Anterior cingulate cortex (tissue), 58 donors: ENCODE measurements around the gene ZWILCH.
"Not testable (repeated sequence)": the region's sequence is repeated elsewhere in the genome, so short reads cannot be mapped to it uniquely, and the experiment has no call there.

Source experiments
- DNase-seq, 58 donors: peaks; one replicate each; lab custom pipeline; 2025; lab: John Stamatoyannopoulos, UW

Gene ZWILCH

GRCh38 chr15:66484539-66485112, 20.5 kb upstream of the ZWILCH start:
- DNase-seq = no peak

GRCh38 chr15:66486887-66487286, 18.2 kb upstream of the ZWILCH start:
- DNase-seq = no peak

GRCh38 chr15:66488525-66488924, 16.6 kb upstream of the ZWILCH start:
- no peak for DNase-seq

- DNase-seq = no peak
These were observed 15.8 kb upstream of the ZWILCH start for GRCh38 chr15:66489179-66489791.

GRCh38 chr15:66491846-66492245, 13.3 kb upstream of the ZWILCH start:
- no peak for DNase-seq

GRCh38 chr15:66494262-66494661, 10.9 kb upstream of the ZWILCH start:
- no peak for DNase-seq

GRCh38 chr15:66496951-66497501, 8.1 kb upstream of the ZWILCH start:
- DNase-seq = no peak

GRCh38 chr15:66497502-66498455, 7.3 kb upstream of the ZWILCH start, which contains the start of gene SNAPC5:
Gene SNAPC5 (minus strand): TSS chr15:66497762. CDS start chr15:66497731, 31 bp downstream.
- DNase-seq = peak; percentile 60 to 98 (median 89)

- DNase-seq = no peak
These were observed 6.4 kb upstream of the ZWILCH start for GRCh38 chr15:66498501-66499386.

- not testable (repeated sequence) for DNase-seq
These were observed 4.8 kb upstream of the ZWILCH start for GRCh38 chr15:66500346-66500745.

GRCh38 chr15:66502491-66502890, 2.6 kb upstream of the ZWILCH start:
- peak in 9 of 58 donors; percentile 2 to 25 (median 6) for DNase-seq

GRCh38 chr15:66503041-66503648, 2.0 kb upstream of the ZWILCH start:
- DNase-seq = not testable (repeated sequence)

- no peak for DNase-seq
These were observed 1.2 kb upstream of the ZWILCH start for GRCh38 chr15:66503780-66504562.

- DNase-seq = no peak
These were observed 295 bp downstream of the ZWILCH start for GRCh38 chr15:66505430-66505811.

- DNase-seq = no peak
These were observed 692 bp downstream of the ZWILCH start for GRCh38 chr15:66505818-66506217.

- no peak for DNase-seq
These were observed 3.3 kb downstream of the ZWILCH start for GRCh38 chr15:66508293-66508883.

- no peak for DNase-seq
These were observed 9.5 kb downstream of the ZWILCH start for GRCh38 chr15:66514586-66514985.

GRCh38 chr15:66515901-66516322, 10.8 kb downstream of the ZWILCH start:
- no peak for DNase-seq
